ENCODE results near the gene LDB3. TPM values are rescaled to one million over a fixed set of nuclear protein-coding genes. Genes with fewer than 3 reads are reported as not detected.

Gene LDB3
- total and polyA plus RNA-seq, 4 donors = 11.0 to 132 (median 50.2) TPM

GRCh38 chr10:86691333-86692022, 23.2 kb downstream of the LDB3 start:
- H3K4me1 ChIP-seq (ENCODE audit: control insufficient read depth in 1 of 2, insufficient read depth in 2 of 2, low read length in 2 of 2) = no peaks in the 10 kb centered on the region
- no peak for ATAC-seq (ENCODE audit: low FRiP score)
- intact Hi-C loops (cut with DNase I) = no loop called here

GRCh38 chr10:86692023-86692514, 23.8 kb downstream of the LDB3 start:
- WGBS, 2 donors = 58 to 59% methylated on average over 8 of the region's 8 CpGs
- intact Hi-C loops (cut with DNase I) = no loop called here
- Histone ChIP-seq H3K4me1 (ENCODE audit: control insufficient read depth in 1 of 2, insufficient read depth in 2 of 2, low read length in 2 of 2) (no peaks in the 10 kb centered on the region), H3K4me3 (ENCODE audit: low read length in 2 of 2) (no peak overlapping the region), H3K27ac (ENCODE audit: low read depth in 1 of 2, low read length in 2 of 2) (peak overlapping the region in 1 of 2 donors; percentile 19), H3K27me3 (ENCODE audit: control insufficient read depth in 1 of 2, insufficient read depth in 2 of 2, low read length in 1 of 2) (no peaks in the 10 kb centered on the region), H3K36me3 (ENCODE audit: control insufficient read depth in 1 of 2, insufficient read depth in 2 of 2, low read length in 1 of 2) (no peaks in the 10 kb centered on the region), H3K9me3 (ENCODE audit: control insufficient read depth, low read length) (no peaks in the 10 kb centered on the region)
- no peak for DNase-seq
- ATAC-seq (ENCODE audit: low FRiP score) = no peak

More at GRCh38 chr10:86691333-86692022, 23.2 kb downstream of the LDB3 start:
- 70 to 74% methylated on average over 14 of the region's 14 CpGs for WGBS, 2 donors
- Histone ChIP-seq H3K9me3 (ENCODE audit: control insufficient read depth, low read length) (no peaks in the 10 kb centered on the region), H3K4me3 (ENCODE audit: low read length in 2 of 2) (no peak overlapping the region), H3K27me3 (ENCODE audit: control insufficient read depth in 1 of 2, insufficient read depth in 2 of 2, low read length in 1 of 2) (no peaks in the 10 kb centered on the region), H3K36me3 (ENCODE audit: control insufficient read depth in 1 of 2, insufficient read depth in 2 of 2, low read length in 1 of 2) (no peaks in the 10 kb centered on the region), H3K27ac (ENCODE audit: low read depth in 1 of 2, low read length in 2 of 2) (peak overlapping the region in 1 of 2 donors; percentile 6)
- no peak for DNase-seq

GRCh38 chr10:86692664-86693063, 24.4 kb downstream of the LDB3 start:
- peak overlapping the region in 1 of 2 donors; percentile 3 for H3K27ac ChIP-seq (ENCODE audit: low read depth in 1 of 2, low read length in 2 of 2)

GRCh38 chr10:86693275-86693674, 25.0 kb downstream of the LDB3 start:
- no peaks in the 10 kb centered on the region for H3K4me1 ChIP-seq (ENCODE audit: control insufficient read depth in 1 of 2, insufficient read depth in 2 of 2, low read length in 2 of 2)
- ATAC-seq (ENCODE audit: low FRiP score) = no peak
- H3K27me3 ChIP-seq (ENCODE audit: control insufficient read depth in 1 of 2, insufficient read depth in 2 of 2, low read length in 1 of 2) = no peaks in the 10 kb centered on the region
- H3K4me3 ChIP-seq (ENCODE audit: low read length in 2 of 2) = no peak overlapping the region
- DNase-seq = no peak
- peak overlapping the region in 1 of 2 donors; percentile 3 for H3K27ac ChIP-seq (ENCODE audit: low read depth in 1 of 2, low read length in 2 of 2)
- H3K36me3 ChIP-seq (ENCODE audit: control insufficient read depth in 1 of 2, insufficient read depth in 2 of 2, low read length in 1 of 2) = no peaks in the 10 kb centered on the region
- intact Hi-C loops (cut with DNase I) = no loop called here
- 34 to 47% methylated on average over 2 of the region's 2 CpGs for WGBS, 2 donors
- H3K9me3 ChIP-seq (ENCODE audit: control insufficient read depth, low read length) = no peaks in the 10 kb centered on the region

More at GRCh38 chr10:86692664-86693063, 24.4 kb downstream of the LDB3 start:
- no peaks in the 10 kb centered on the region for H3K27me3 ChIP-seq (ENCODE audit: control insufficient read depth in 1 of 2, insufficient read depth in 2 of 2, low read length in 1 of 2)
- H3K4me3 ChIP-seq (ENCODE audit: low read length in 2 of 2) = no peak overlapping the region
- ATAC-seq (ENCODE audit: low FRiP score) = no peak
- no peaks in the 10 kb centered on the region for H3K9me3 ChIP-seq (ENCODE audit: control insufficient read depth, low read length)
- no peaks in the 10 kb centered on the region for H3K36me3 ChIP-seq (ENCODE audit: control insufficient read depth in 1 of 2, insufficient read depth in 2 of 2, low read length in 1 of 2)
- H3K4me1 ChIP-seq (ENCODE audit: control insufficient read depth in 1 of 2, insufficient read depth in 2 of 2, low read length in 2 of 2) = no peaks in the 10 kb centered on the region
- intact Hi-C loops (cut with DNase I) = no loop called here
- DNase-seq = no peak
- WGBS, 2 donors = 84 to 88% methylated on average over 7 of the region's 7 CpGs

- Histone ChIP-seq H3K4me3 (ENCODE audit: low read length in 2 of 2) (no peak overlapping the region), H3K36me3 (ENCODE audit: control insufficient read depth in 1 of 2, insufficient read depth in 2 of 2, low read length in 1 of 2) (peaks cover 0 to 2% of the 10 kb centered on the region in 2 donors), H3K9me3 (ENCODE audit: control insufficient read depth, low read length) (no peaks in the 10 kb centered on the region), H3K4me1 (ENCODE audit: control insufficient read depth in 1 of 2, insufficient read depth in 2 of 2, low read length in 2 of 2) (no peaks in the 10 kb centered on the region), H3K27me3 (ENCODE audit: control insufficient read depth in 1 of 2, insufficient read depth in 2 of 2, low read length in 1 of 2) (no peaks in the 10 kb centered on the region), H3K27ac (ENCODE audit: low read depth in 1 of 2, low read length in 2 of 2) (no peak overlapping the region)
- intact Hi-C loops (cut with DNase I) = no loop called here
- ATAC-seq (ENCODE audit: low FRiP score) (peak; percentile 33), DNase-seq (peak in 1 of 2 donors; percentile 78)
- 16 to 18% methylated on average over 10 of the region's 10 CpGs for WGBS, 2 donors
These were observed 25.5 kb downstream of the LDB3 start for GRCh38 chr10:86693721-86694369.

GRCh38 chr10:86698207-86698940, 30.1 kb downstream of the LDB3 start:
- WGBS, 2 donors = 71 to 76% methylated on average over 9 of the region's 9 CpGs
- ATAC-seq (ENCODE audit: low FRiP score) (no peak), DNase-seq (peak in 1 of 2 donors; percentile 9)
- intact Hi-C loops (cut with DNase I) = no loop called here
- H3K27me3 ChIP-seq (ENCODE audit: control insufficient read depth in 1 of 2, insufficient read depth in 2 of 2, low read length in 1 of 2) = no peaks in the 10 kb centered on the region
- H3K27ac ChIP-seq (ENCODE audit: low read depth in 1 of 2, low read length in 2 of 2) = no peak overlapping the region
- no peak overlapping the region for H3K4me3 ChIP-seq (ENCODE audit: low read length in 2 of 2)
- H3K9me3 ChIP-seq (ENCODE audit: control insufficient read depth, low read length) = no peaks in the 10 kb centered on the region
- no peaks in the 10 kb centered on the region for H3K4me1 ChIP-seq (ENCODE audit: control insufficient read depth in 1 of 2, insufficient read depth in 2 of 2, low read length in 2 of 2)
- peaks cover 0 to 9% of the 10 kb centered on the region in 2 donors for H3K36me3 ChIP-seq (ENCODE audit: control insufficient read depth in 1 of 2, insufficient read depth in 2 of 2, low read length in 1 of 2)

- Histone ChIP-seq H3K4me1 (ENCODE audit: control insufficient read depth in 1 of 2, insufficient read depth in 2 of 2, low read length in 2 of 2) (no peaks in the 10 kb centered on the region), H3K9me3 (ENCODE audit: control insufficient read depth, low read length) (no peaks in the 10 kb centered on the region), H3K36me3 (ENCODE audit: control insufficient read depth in 1 of 2, insufficient read depth in 2 of 2, low read length in 1 of 2) (peaks cover 0 to 9% of the 10 kb centered on the region in 2 donors), H3K27ac (ENCODE audit: low read depth in 1 of 2, low read length in 2 of 2) (no peak overlapping the region), H3K4me3 (ENCODE audit: low read length in 2 of 2) (no peak overlapping the region), H3K27me3 (ENCODE audit: control insufficient read depth in 1 of 2, insufficient read depth in 2 of 2, low read length in 1 of 2) (no peaks in the 10 kb centered on the region)
- 74 to 76% methylated on average over 7 of the region's 7 CpGs for WGBS, 2 donors
- peak in 1 of 2 donors; percentile 7 for DNase-seq
- intact Hi-C loops (cut with DNase I) = no loop called here
- no peak for ATAC-seq (ENCODE audit: low FRiP score)
These were observed 30.8 kb downstream of the LDB3 start for GRCh38 chr10:86699125-86699524.

- Histone ChIP-seq H3K27ac (ENCODE audit: low read depth in 1 of 2, low read length in 2 of 2) (no peak overlapping the region), H3K4me3 (ENCODE audit: low read length in 2 of 2) (no peak overlapping the region), H3K36me3 (ENCODE audit: control insufficient read depth in 1 of 2, insufficient read depth in 2 of 2, low read length in 1 of 2) (peaks cover 0 to 9% of the 10 kb centered on the region in 2 donors), H3K9me3 (ENCODE audit: control insufficient read depth, low read length) (no peaks in the 10 kb centered on the region), H3K27me3 (ENCODE audit: control insufficient read depth in 1 of 2, insufficient read depth in 2 of 2, low read length in 1 of 2) (no peaks in the 10 kb centered on the region), H3K4me1 (ENCODE audit: control insufficient read depth in 1 of 2, insufficient read depth in 2 of 2, low read length in 2 of 2) (no peaks in the 10 kb centered on the region)
- DNase-seq (peak in 1 of 2 donors; percentile 38), ATAC-seq (ENCODE audit: low FRiP score) (no peak)
- WGBS, 2 donors = 71 to 78% methylated on average over 8 of the region's 8 CpGs
- intact Hi-C loops (cut with DNase I) = no loop called here
These were observed 31.2 kb downstream of the LDB3 start for GRCh38 chr10:86699541-86699940.

All from aorta (tissue), 5 donors.